GM21447 (cell line): ENCODE results near the gene PRDM2.

Experiments
- ATAC-seq: cut with Tn5 transposase; IDR thresholded peaks from one replicate; pipeline ENCODE4 v1.9.1; 2021; ENCODE audit not compliant: unreplicated experiment

Gene PRDM2

GRCh38 chr1:13808729-13809131 lies 108.7 kb downstream of the PRDM2 start:
- no peak for ATAC-seq

- ATAC-seq = no peak
Measured at GRCh38 chr1:13809461-13810159, 109.6 kb downstream of the PRDM2 start.

GRCh38 chr1:13812456-13813397 lies 112.7 kb downstream of the PRDM2 start:
- no peak for ATAC-seq

DNA sequence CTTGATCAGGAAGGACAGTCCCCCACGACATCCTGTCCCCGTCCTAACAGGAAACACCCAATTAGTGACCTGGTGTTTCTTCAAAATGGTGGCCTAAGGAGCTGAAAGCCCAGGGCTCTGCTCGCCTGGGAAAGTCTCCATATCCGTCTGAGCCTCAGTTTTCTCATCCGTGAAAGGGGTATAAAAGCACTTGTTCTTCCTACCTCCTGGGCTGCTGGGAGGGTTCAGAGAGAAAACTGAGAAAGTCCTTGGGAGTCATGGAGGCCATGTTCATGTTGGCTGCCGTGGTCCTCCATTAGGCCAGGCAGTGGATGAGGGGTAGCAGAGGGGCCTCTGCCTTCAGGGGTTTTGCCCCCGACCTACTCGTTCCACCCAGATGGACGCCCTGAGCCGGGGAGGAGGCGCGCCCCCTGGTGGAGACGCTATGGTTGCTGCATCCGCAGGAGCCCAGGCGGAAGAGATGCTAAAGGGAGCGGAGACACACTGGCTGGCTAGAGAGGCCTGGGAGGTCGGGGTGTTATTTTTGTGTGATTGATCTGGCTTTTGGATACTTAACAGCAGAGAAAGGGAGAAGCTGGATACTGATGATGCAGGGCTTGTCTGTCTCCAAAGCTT lies 113.5 kb downstream of the PRDM2 start:
- ATAC-seq = no peak

- ATAC-seq = no peak
Measured at GRCh38 chr1:13814131-13814530, 114.1 kb downstream of the PRDM2 start.

DNA sequence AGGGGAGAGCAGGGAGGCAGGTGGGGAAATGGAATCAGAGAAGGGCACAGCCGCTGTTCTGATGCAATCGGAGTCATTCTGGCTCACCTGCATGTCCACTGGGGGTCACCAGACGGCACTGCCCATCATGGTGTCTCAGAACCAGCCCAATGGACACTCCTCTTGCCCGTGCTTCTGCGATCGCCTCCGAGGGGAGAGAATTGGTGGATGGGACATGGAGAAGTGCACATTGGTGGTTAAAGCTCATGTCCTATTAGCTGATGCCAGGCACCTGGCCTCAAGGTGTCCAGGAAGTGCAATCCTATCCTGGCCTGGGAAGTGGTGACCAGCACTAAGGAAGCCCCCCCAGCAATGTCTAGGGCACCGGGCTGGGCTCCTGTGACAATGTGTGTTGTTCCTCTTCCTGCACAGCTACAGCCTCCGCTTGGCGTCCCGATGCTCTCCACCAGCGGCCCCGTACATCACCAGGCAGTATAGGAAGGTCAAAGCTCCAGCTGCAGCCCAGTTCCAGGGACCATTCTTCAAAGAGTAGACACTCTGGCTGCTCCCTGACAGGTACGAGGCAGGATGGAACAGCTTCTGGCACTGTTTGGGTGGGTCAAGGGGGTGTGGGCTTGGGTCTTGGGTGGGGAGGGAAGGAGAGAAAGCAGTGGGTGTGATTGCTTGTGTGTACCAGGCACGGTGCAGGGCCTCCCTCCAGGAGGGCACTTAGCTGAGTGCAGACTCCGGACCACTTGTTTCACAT lies 116.2 kb downstream of the PRDM2 start:
- ATAC-seq = no peak

GRCh38 chr1:13817906-13818305 lies 117.9 kb downstream of the PRDM2 start:
- ATAC-seq = no peak

- ATAC-seq = no peak
Measured at GRCh38 chr1:13818926-13819325, 118.9 kb downstream of the PRDM2 start.

GRCh38 chr1:13819642-13820041 lies 119.7 kb downstream of the PRDM2 start:
- ATAC-seq = no peak

DNA sequence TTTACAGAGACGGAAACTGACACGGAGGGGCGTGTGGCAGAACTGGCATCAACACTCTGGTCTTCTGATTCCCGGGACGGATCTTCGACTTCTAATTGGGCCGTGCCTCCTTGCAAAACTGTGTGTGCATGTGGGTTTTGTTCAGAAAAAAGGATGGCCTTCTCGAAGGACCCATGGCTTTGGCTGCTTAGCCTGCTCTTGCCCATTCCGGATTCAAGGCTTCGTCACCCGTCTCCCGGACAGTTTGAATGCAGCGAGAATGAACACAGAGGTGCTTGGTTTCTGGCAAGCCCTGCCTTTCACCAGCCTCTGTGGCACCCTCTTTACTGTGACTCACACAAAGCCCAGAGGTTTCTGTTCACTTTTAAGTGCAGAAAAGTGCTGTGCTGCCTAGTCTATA lies 120.1 kb downstream of the PRDM2 start:
- no peak for ATAC-seq

- ATAC-seq = no peak
Measured at GRCh38 chr1:13820456-13820855, 120.5 kb downstream of the PRDM2 start.

DNA sequence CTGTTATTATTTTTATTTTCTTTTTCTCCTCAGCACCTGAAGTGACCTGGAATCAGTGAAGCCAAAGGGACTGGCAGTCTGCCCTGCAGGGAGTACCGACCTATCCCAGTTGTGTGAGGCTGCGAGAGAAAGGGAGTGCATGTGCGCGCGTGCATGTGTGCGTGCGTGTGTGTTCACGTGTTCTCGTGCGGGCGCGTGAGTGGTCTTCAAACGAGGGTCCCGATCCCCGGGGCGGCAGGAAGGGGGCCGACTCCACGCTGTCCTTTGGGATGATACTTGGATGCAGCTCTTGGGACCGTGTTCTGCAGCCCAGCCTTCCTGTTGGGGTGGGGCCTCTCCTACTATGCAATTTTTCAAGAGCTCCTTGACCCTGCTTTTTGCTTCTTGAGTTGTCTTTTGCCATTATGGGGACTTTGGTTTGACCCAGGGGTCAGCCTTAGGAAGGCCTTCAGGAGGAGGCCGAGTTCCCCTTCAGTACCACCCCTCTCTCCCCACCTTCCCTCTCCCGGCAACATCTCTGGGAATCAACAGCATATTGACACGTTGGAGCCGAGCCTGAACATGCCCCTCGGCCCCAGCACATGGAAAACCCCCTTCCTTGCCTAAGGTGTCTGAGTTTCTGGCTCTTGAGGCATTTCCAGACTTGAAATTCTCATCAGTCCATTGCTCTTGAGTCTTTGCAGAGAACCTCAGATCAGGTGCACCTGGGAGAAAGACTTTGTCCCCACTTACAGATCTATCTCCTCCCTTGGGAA lies 123.3 kb downstream of the PRDM2 start:
- ATAC-seq = no peak

- ATAC-seq = no peak
Measured at GRCh38 chr1:13823936-13824335, 123.9 kb downstream of the PRDM2 start.

DNA sequence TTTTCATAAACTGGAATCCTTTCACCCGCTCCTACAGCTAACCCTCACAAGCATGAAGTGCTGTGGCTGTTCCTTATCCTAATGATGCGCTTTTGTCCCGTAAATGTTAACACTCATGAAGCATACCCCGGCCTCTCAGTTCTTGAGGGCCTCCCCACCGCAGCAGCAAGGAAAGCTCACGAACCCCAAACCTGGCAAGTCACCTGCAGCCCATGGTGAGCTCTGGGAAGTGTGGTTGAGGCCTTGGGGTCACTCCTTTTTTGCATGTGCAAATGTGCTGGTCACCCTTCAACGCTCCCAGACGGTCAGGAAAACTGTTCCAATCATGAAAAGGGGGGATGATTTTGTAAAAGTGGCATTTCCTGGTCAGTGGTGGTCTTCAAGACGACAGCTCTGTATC lies 124.6 kb downstream of the PRDM2 start:
- ATAC-seq = no peak

DNA sequence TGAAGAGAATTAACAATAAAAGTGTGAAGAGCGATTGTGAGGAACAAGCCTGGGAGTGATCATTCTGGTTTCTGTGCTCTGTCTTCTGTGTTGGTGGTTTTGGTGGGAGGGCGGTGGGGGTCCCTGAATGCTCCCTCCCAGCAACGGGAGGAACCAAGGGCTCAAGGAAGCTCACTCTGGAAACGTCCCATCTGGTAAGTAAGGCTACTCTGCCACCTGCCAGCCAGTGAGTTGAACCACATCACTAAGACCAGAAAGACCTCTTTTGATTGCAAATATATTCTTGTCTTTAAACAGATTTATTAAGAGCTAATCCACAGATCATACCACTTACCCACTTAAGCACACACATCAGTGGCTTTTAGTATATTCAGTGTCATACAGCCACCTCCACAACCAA lies 125.0 kb downstream of the PRDM2 start:
- ATAC-seq = no peak

- ATAC-seq = no peak
Measured at GRCh38 chr1:13826009-13826408, 126.0 kb downstream of the PRDM2 start.

GRCh38 chr1:13826591-13826990 lies 126.6 kb downstream of the PRDM2 start:
- ATAC-seq = no peak

DNA sequence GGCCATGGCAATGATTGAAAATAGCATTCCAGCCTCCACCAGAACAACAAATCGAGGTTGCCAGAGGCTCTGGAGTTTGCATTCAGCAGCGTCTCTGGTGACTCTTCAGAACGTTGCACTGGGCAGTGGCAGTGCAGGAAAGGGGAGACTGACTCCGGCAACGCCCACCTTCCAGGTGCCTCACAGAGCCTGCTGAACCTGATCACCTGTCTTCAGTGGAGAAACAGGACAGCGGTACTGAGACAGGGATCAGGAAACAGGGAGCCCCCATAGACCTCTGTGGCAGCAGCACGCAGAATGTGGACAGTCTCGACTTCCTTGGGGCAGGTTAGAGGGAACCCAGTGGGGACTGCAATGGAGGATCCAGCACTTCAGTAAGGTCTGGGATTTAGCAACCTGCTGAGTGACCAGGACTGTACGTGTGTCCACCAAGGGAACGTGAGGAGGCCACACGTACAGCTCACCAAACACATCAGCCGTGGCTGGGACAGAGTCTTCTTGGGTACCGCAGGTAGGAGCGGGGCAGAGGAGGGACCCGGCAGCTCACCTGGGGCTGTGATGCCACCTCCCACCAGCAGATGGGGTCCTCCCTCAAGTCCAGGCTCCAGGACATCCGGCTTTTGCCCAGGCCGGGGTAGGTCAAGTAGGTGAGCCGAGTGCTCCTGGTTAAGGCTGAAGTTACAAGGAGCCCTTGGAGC lies 128.6 kb downstream of the PRDM2 start:
- ATAC-seq = no peak

DNA sequence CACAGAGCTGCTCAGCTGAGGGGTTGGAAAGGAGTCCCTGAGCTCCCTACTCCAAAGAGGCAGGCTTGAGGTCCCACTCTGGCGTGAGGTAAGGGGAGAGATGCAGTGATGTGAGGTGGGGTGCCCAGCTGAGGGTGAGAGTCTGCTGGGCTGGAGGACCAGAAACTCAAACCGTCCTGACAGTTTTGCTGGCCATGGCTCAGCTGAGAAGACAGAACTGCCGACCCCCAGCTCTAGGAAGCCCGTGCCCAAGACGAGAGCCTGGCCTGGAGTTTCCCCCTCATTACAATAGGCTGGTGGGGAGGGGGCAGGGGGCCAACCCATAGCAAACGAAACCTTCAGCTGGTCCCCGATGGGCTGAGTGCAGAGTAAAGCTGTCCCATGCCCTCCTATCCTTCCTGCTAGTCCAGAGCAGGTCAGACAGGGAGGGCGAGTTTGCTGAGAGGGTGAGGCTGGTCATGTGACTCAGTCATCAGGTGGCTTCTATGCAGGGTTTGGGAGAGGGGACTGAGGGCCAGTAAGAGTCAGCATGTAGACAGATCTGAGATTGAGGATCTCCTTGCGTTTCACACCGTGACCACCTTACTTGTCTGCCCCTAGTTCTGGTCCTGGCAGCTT lies 129.3 kb downstream of the PRDM2 start:
- no peak for ATAC-seq
